ENCODE data around the gene TMEM117. TPM values are rescaled to one million over a fixed set of nuclear protein-coding genes. Genes with fewer than 3 reads are reported as not detected.
"Not testable (repeated sequence)": the region's sequence is repeated elsewhere in the genome, so short reads cannot be mapped to it uniquely, and the experiment has no call there.

The TMEM117 gene
- total RNA-seq, 1 donor from 2014 or later = 13.1 TPM

DNA sequence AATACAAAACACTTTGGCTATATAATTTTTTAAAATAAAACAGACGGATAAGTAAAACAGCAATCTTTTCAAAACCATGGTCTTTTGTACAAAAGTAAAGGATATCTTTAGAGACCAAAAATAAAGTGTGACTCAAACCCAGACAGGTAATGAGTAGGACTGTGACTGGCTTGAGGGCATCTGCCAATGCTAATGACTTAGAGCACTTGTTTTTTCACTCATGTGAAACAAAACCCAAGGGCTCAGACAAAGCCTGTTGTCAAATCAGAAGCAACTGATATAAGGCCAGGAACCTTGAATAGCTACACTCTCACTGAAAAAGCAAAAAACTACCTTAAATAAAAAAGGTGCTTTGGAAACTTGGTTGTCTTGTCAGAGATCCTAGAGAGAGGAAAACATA, 357.4 kb downstream of the TMEM117 start:
- no peak overlapping the region for H3K9ac ChIP-seq (ENCODE audit: low read length)
- FAIRE-seq (no peak), DNase-seq (ENCODE audit: low read depth) (no peak)
- H3K4me3 ChIP-seq (ENCODE audit: insufficient read depth, low read depth, low read length) = no peak overlapping the region
- H3K27ac ChIP-seq (ENCODE audit: low read depth, low read length) = no peak overlapping the region
- no peaks in the 10 kb centered on the region for H3K27me3 ChIP-seq (ENCODE audit: insufficient read depth, low read length)
- Mint-ChIP-seq H3K4me1 (ENCODE audit: low read depth, unreplicated experiment) (no peaks in the 10 kb centered on the region), H3K27me3 (ENCODE audit: low read depth, unreplicated experiment) (no peaks in the 10 kb centered on the region), H3K36me3 (ENCODE audit: low read depth, unreplicated experiment) (no peaks in the 10 kb centered on the region), H3K9me3 (ENCODE audit: unreplicated experiment) (no peaks in the 10 kb centered on the region), H3K4me3 (ENCODE audit: unreplicated experiment) (no peak overlapping the region), H3K27ac (ENCODE audit: unreplicated experiment) (no peak overlapping the region)
- no peaks in the 10 kb centered on the region for H3K79me2 ChIP-seq (ENCODE audit: insufficient read depth, low read length)
- H3K36me3 ChIP-seq (ENCODE audit: insufficient read depth, low read length) = no peaks in the 10 kb centered on the region
- no peaks in the 10 kb centered on the region for H4K20me1 ChIP-seq (ENCODE audit: insufficient read depth, low read length)
- no peaks in the 10 kb centered on the region for H3K4me1 ChIP-seq (ENCODE audit: insufficient read depth, low read length)
- no peaks in the 10 kb centered on the region for H3K9me3 ChIP-seq (ENCODE audit: insufficient read depth, low read depth, low read length)
- H2AFZ ChIP-seq (ENCODE audit: low read depth, low read length) = no peak overlapping the region
- no peak for TF ChIP-seq CTCF (IDR thresholded peaks at IDR 0.05; ENCODE audit: insufficient read depth, low read depth, low read length)
- TF ChIP-seq EZH2 (IDR thresholded peaks at IDR 0.05; ENCODE audit: insufficient read depth, low read length) = no peak
- no peak overlapping the region for H3K4me2 ChIP-seq (ENCODE audit: low read length)

GRCh38 chr12:44195719-44196118, 359.8 kb downstream of the TMEM117 start:
- not testable (repeated sequence) for H3K4me1 ChIP-seq (ENCODE audit: insufficient read depth, low read length); H3K36me3 Mint-ChIP-seq (ENCODE audit: low read depth, unreplicated experiment); DNase-seq (ENCODE audit: low read depth); H3K9me3 ChIP-seq (ENCODE audit: insufficient read depth, low read depth, low read length); H3K27me3 ChIP-seq (ENCODE audit: insufficient read depth, low read length); H3K27me3 Mint-ChIP-seq (ENCODE audit: low read depth, unreplicated experiment); H2AFZ ChIP-seq (ENCODE audit: low read depth, low read length); H3K36me3 ChIP-seq (ENCODE audit: insufficient read depth, low read length); H3K4me3 Mint-ChIP-seq (ENCODE audit: unreplicated experiment); H3K9me3 Mint-ChIP-seq (ENCODE audit: unreplicated experiment); H3K9ac ChIP-seq (ENCODE audit: low read length); FAIRE-seq; H3K4me3 ChIP-seq (ENCODE audit: insufficient read depth, low read depth, low read length); H3K4me2 ChIP-seq (ENCODE audit: low read length); H3K79me2 ChIP-seq (ENCODE audit: insufficient read depth, low read length); H3K27ac Mint-ChIP-seq (ENCODE audit: unreplicated experiment); H3K4me1 Mint-ChIP-seq (ENCODE audit: low read depth, unreplicated experiment); H4K20me1 ChIP-seq (ENCODE audit: insufficient read depth, low read length); H3K27ac ChIP-seq (ENCODE audit: low read depth, low read length)

DNA sequence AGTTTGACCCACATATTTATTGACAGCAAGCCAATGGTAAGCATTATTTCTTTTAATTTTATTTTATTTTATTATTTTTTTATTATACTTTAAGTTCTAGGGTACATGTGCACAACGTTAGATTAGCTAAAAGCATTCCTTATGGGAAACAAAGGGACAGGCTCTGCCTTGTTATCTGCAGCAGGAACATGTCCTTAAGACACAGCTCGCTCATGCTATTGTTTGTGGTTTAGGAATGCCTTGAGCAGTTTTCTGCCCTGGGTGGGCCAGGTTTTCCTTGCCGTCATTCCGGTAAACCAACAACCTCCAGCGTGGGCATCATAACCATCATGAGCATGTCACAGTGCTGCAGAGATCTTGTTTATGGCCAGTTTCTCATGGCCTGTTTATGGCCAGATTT, 370.2 kb downstream of the TMEM117 start:
- H3K36me3 Mint-ChIP-seq (ENCODE audit: low read depth, unreplicated experiment) = peaks cover 5% of the 10 kb centered on the region
- Histone ChIP-seq H3K79me2 (ENCODE audit: insufficient read depth, low read length) (no peaks in the 10 kb centered on the region), H3K4me2 (ENCODE audit: low read length) (no peak overlapping the region), H4K20me1 (ENCODE audit: insufficient read depth, low read length) (no peaks in the 10 kb centered on the region), H2AFZ (ENCODE audit: low read depth, low read length) (no peak overlapping the region), H3K36me3 (ENCODE audit: insufficient read depth, low read length) (no peaks in the 10 kb centered on the region), H3K4me3 (ENCODE audit: insufficient read depth, low read depth, low read length) (no peak overlapping the region), H3K27ac (ENCODE audit: low read depth, low read length) (no peak overlapping the region), H3K9ac (ENCODE audit: low read length) (no peak overlapping the region), H3K9me3 (ENCODE audit: insufficient read depth, low read depth, low read length) (no peaks in the 10 kb centered on the region), H3K4me1 (ENCODE audit: insufficient read depth, low read length) (no peaks in the 10 kb centered on the region), H3K27me3 (ENCODE audit: insufficient read depth, low read length) (no peaks in the 10 kb centered on the region)
- TF ChIP-seq EZH2 (IDR thresholded peaks at IDR 0.05; ENCODE audit: insufficient read depth, low read length) = no peak
- TF ChIP-seq CTCF (IDR thresholded peaks at IDR 0.05; ENCODE audit: insufficient read depth, low read depth, low read length) = no peak
- peaks cover 6% of the 10 kb centered on the region for H3K9me3 Mint-ChIP-seq (ENCODE audit: unreplicated experiment)
- H3K4me3 Mint-ChIP-seq (ENCODE audit: unreplicated experiment) = no peak overlapping the region
- no peak for DNase-seq (ENCODE audit: low read depth)
- H3K4me1 Mint-ChIP-seq (ENCODE audit: low read depth, unreplicated experiment) = no peaks in the 10 kb centered on the region
- no peak overlapping the region for H3K27ac Mint-ChIP-seq (ENCODE audit: unreplicated experiment)
- FAIRE-seq = no peak
- no peaks in the 10 kb centered on the region for H3K27me3 Mint-ChIP-seq (ENCODE audit: low read depth, unreplicated experiment)
